ENCODE results near the gene GMIP. TPM values are rescaled to one million over a fixed set of nuclear protein-coding genes. Genes with fewer than 3 reads are reported as not detected.

Gene GMIP
- total and polyA plus RNA-seq, 12 donors: 1.4 to 11.8 (median 2.4) TPM

- H3K27ac ChIP-seq: peak overlapping the region in 1 of 10 donors; percentile 71
- no peaks in the 10 kb centered on the region for H3K9me3 ChIP-seq
- H3K4me1 ChIP-seq: peaks cover 0 to 17% (median 13%) of the 10 kb centered on the region in 9 donors
- peak overlapping the region; percentile 23 to 58 (median 44) for H3K4me3 ChIP-seq
- no peak for TF ChIP-seq CTCF (IDR thresholded peaks at IDR 0.05)
- DNase-seq (no peak), ATAC-seq (peak in 5 of 8 donors; percentile 11 to 38 (median 35))
- intact Hi-C loops (cut with DNase I): no loop called here
- 17% methylated on average over 51 of the region's 51 CpGs for WGBS, 2 donors
- H3K36me3 ChIP-seq: peaks cover 0 to 51% (median 0%) of the 10 kb centered on the region in 9 donors
- H3K27me3 ChIP-seq: peaks cover 0 to 24% (median 17%) of the 10 kb centered on the region in 7 donors
Observed at GRCh38 chr19:19628501-19629134, 14.8 kb downstream of the GMIP start.

- H3K4me3 ChIP-seq: peak within 1 kb of the TSS; percentile 23 to 58 (median 44)
- no peaks in the 10 kb centered on the region for H3K9me3 ChIP-seq
- peak in 5 of 8 donors; percentile 24 to 59 (median 38) for ATAC-seq
- WGBS, 2 donors: 3 to 6% methylated on average over 68 to 87 of the region's 87 CpGs
- peak in 1 of 9 donors; percentile 8 for TF ChIP-seq CTCF (IDR thresholded peaks at IDR 0.05)
- intact Hi-C loops (cut with DNase I): no loop called here
- peak within 1 kb of the TSS in 1 of 10 donors; percentile 71 for H3K27ac ChIP-seq
- H3K27me3 ChIP-seq: peaks cover 0 to 24% (median 17%) of the 10 kb centered on the region in 7 donors
- H3K36me3 ChIP-seq: peaks cover 0 to 45% (median 0%) of the 10 kb centered on the region in 9 donors
- DNase-seq: no peak
- H3K4me1 ChIP-seq: peaks cover 0 to 17% (median 13%) of the 10 kb centered on the region in 9 donors
Observed at GRCh38 chr19:19627621-19628500, 15.6 kb downstream of the GMIP start, which contains the start of gene LPAR2. LPAR2 (minus strand) TSS chr19:19628220; CDS start chr19:19627275, 945 bp downstream.

- Histone ChIP-seq H3K9me3 (no peaks in the 10 kb centered on the region), H3K27ac (no peak overlapping the region), H3K27me3 (peaks cover 0 to 24% (median 17%) of the 10 kb centered on the region in 7 donors), H3K4me1 (peaks cover 0 to 17% (median 13%) of the 10 kb centered on the region in 9 donors), H3K4me3 (peak overlapping the region in 2 of 10 donors; percentile 47 to 57), H3K36me3 (peaks cover 0 to 34% (median 0%) of the 10 kb centered on the region in 9 donors)
- DNase-seq (no peak), ATAC-seq (no peak)
- 95% methylated on average over 48 of the region's 48 CpGs for WGBS, 2 donors
- no peak for TF ChIP-seq CTCF (IDR thresholded peaks at IDR 0.05)
- intact Hi-C loops (cut with DNase I): no loop called here
Observed at GRCh38 chr19:19626516-19627472, 16.7 kb downstream of the GMIP start.
